H1 (cell line): ENCODE data around the gene ZNF202. TPM values are rescaled to one million over a fixed set of nuclear protein-coding genes. Genes with fewer than 3 reads are reported as not detected.

ENCODE experiments used
- ASH2L ChIP-seq: fragments of 200-600, 300-600 bp; sonication (generic); IDR thresholded peaks from one replicate; pipeline ENCODE4 v1.7.1; 2017; ENCODE audit warnings: low read length
- BRCA1 ChIP-seq: IDR thresholded peaks from 2 replicates; pipeline ENCODE4 v1.6.1; 2012; ENCODE audit warnings: low read depth, low read length, improper control_type of control experiment
- JUND ChIP-seq: IDR thresholded peaks from 2 replicates; pipeline ENCODE4 v1.6.1; 2011; ENCODE audit warnings: mild to moderate bottlenecking, improper control_type of control experiment, low read length
- KDM1A ChIP-seq: fragments of 200-600, 300-600 bp; sonication (generic); IDR thresholded peaks from 2 replicates; pipeline ENCODE4 v1.7.1; 2016; ENCODE audit warnings: mild to moderate bottlenecking, low read length, borderline replicate concordance
- KDM4A ChIP-seq: IDR thresholded peaks from one replicate; pipeline ENCODE4 v1.7.1; 2012; ENCODE audit warnings: low read depth, mild to moderate bottlenecking, moderate library complexity, low read length, inconsistent platforms; ENCODE audit not compliant: severe bottlenecking
- MAFK ChIP-seq: IDR thresholded peaks from 2 replicates; pipeline ENCODE4 v1.6.1; 2012; ENCODE audit warnings: low read depth, mild to moderate bottlenecking, improper control_type of control experiment, low read length
- POLR2AphosphoS5 ChIP-seq: IDR thresholded peaks from 2 replicates; pipeline ENCODE4 v1.6.1; 2011; ENCODE audit warnings: low read depth, low read length
- POU5F1 ChIP-seq: IDR thresholded peaks from 2 replicates; pipeline ENCODE4 v1.6.1; 2011; ENCODE audit warnings: low read depth, mild to moderate bottlenecking, low read length, moderate library complexity
- RFX5 ChIP-seq: IDR thresholded peaks from 2 replicates; pipeline ENCODE4 v1.6.1; 2011; ENCODE audit warnings: low read depth, low read length, improper control_type of control experiment, borderline replicate concordance
- TAF7 ChIP-seq: optimal IDR thresholded peaks from 2 replicates; pipeline ENCODE3; 2011; ENCODE audit warnings: low read depth, mild to moderate bottlenecking, inconsistent platforms, low read length, moderate library complexity, borderline replicate concordance
- TBP ChIP-seq: IDR thresholded peaks from 2 replicates; pipeline ENCODE4 v1.6.1; 2011; ENCODE audit warnings: low read depth, low read length, improper control_type of control experiment
- TCF12 ChIP-seq: IDR thresholded peaks from 2 replicates; pipeline ENCODE4 v1.6.1; 2011; ENCODE audit warnings: low read depth, mild to moderate bottlenecking, low read length
- YY1 ChIP-seq: IDR thresholded peaks from 2 replicates; pipeline ENCODE4 v1.6.1; 2011; ENCODE audit warnings: low read depth, mild to moderate bottlenecking, low read length
- polyA plus RNA-seq, 7 experiments: library from polyadenylated mRNA; depleted of rRNA in 3 of 7; stranded (reverse) in 5 of 7; unstranded in 2 of 7; fragments of >200 nt in 5 of 7; fragments of 200-250 nt in 2 of 7; gene quantifications; 1 replicate in 5 of 7; 2 replicates in 1 of 7; 4 replicates in 1 of 7; pipeline versions ENCODE4 v1.2.1 to v1.2.3, GENCODE V29; 2011 to 2013; ENCODE audit warnings: missing spikeins in 2 of 7, mixed read lengths in 2 of 7
- total RNA-seq: library from RNA; stranded (reverse); fragmentation: NEBNext Ultra II Directional; extraction: Animal tissue kit (Norgen Biotek cat#: 25700); gene quantifications from 2 replicates; pipeline ENCODE4 v1.2.1, GENCODE V29; 2021
- TF ChIP-seq, protein P1 (sequence below): IDR thresholded peaks from 2 replicates; pipeline ENCODE4 v1.6.1; 2011; ENCODE audit warnings: low read length, improper control_type of control experiment

The ZNF202 gene
- total and polyA plus RNA-seq, 2 of the 8 experiments (the other 6 are each of a cell fraction or from before 2014, with no cell fraction given): 14.1 to 33.9 TPM

DNA sequence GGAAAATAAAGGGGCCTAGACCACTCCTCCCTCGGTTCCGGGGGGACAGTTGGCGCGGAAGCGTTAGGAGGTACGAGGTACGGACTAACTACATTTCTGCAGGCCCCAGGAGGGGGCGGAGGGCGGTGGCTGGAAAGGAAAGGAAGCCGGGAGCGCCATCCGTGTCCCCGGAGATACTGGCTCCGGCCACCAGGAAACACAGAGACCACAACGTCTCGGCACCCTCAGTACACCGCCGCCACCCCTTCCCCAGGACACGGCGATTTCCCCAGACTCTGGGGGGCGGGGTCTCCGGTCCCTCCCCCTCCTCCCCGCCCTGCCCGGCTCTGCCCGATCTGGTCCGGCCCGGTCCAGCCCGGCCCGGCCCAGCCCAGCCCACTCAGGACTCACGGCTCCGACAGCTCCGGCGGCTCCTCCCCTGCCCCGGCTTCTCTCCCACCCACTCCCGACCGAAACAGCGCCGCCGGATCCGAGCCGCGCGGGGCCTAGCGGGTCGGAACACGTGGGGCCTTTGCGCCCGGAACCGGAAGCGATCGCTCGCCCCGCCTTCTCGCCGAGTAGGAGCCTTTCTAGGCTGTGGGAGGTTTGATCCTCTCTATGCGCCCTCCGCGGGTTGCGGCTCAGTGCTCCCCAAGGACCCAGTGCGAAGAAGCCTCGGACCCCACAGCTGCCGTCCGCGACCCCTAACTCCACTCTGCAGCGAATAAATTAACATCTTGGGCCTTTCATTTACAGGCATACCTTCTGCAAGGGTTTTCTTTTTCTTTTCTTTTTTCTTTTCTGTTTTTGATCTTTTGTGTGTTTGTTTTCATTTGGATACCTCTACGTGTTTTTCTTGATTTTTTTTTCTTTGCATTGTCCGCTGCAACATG lies at the start of gene ZNF202 (continued):
- no peak for TF ChIP-seq RFX5
- TF ChIP-seq MAFK: no peak
- peak; percentile 79 for TF ChIP-seq TBP
- no peak for TF ChIP-seq KDM1A
- no peak for TF ChIP-seq BRCA1
- TF ChIP-seq TAF7: peak; percentile 70
- TF ChIP-seq TCF12: no peak
- no peak for TF ChIP-seq JUND
- peak; percentile 62 for TF ChIP-seq POLR2AphosphoS5
- 0 out of 2 replicates have a peak, but pooled peaks have one; percentile 33 for TF ChIP-seq YY1
- no peak for TF ChIP-seq POU5F1
- TF ChIP-seq, protein P1, sequence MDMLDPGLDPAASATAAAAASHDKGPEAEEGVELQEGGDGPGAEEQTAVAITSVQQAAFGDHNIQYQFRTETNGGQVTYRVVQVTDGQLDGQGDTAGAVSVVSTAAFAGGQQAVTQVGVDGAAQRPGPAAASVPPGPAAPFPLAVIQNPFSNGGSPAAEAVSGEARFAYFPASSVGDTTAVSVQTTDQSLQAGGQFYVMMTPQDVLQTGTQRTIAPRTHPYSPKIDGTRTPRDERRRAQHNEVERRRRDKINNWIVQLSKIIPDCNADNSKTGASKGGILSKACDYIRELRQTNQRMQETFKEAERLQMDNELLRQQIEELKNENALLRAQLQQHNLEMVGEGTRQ: peak; percentile 74
- peak; percentile 66 for TF ChIP-seq KDM4A
- peak; percentile 78 for TF ChIP-seq ASH2L
- TF ChIP-seq, all 59 proteins: peak for 22
